CD4-positive, alpha-beta T cell treated with Interferon gamma for 1 hour (primary cell): ENCODE measurements around the gene RTN3.
A peak's percentile ranks its signal among the peaks of the same experiment; 100 is the strongest.
"Not testable (repeated sequence)": the region's sequence is repeated elsewhere in the genome, so short reads cannot be mapped to it uniquely, and the experiment has no call there.

Experiments used
- DNase-seq: peaks from one replicate; pipeline ENCODE4 v3.0.0-alpha.2; 2020

The RTN3 gene

GRCh38 chr11:63681321-63682065, at the start of gene RTN3:
Gene RTN3 (plus strand): TSS chr11:63681500. CDS start chr11:63681637, 137 bp downstream.
- peak; percentile 99 for DNase-seq

GRCh38 chr11:63635762-63636465, 45.4 kb upstream of the RTN3 start:
- peak; percentile 67 for DNase-seq

- not testable (repeated sequence) for DNase-seq
Measured at GRCh38 chr11:63638436-63638835, 42.9 kb upstream of the RTN3 start.

GRCh38 chr11:63639199-63639832, 42.0 kb upstream of the RTN3 start:
- DNase-seq = no peak

GRCh38 chr11:63641727-63642126, 39.6 kb upstream of the RTN3 start:
- no peak for DNase-seq

- no peak for DNase-seq
Measured at GRCh38 chr11:63643205-63643604, 38.1 kb upstream of the RTN3 start.

GRCh38 chr11:63652671-63653070, 28.6 kb upstream of the RTN3 start:
- DNase-seq = no peak

GRCh38 chr11:63660972-63661371, 20.3 kb upstream of the RTN3 start:
- no peak for DNase-seq

- no peak for DNase-seq
Measured at GRCh38 chr11:63663809-63664208, 17.5 kb upstream of the RTN3 start.

GRCh38 chr11:63666874-63667273, 14.4 kb upstream of the RTN3 start:
- no peak for DNase-seq

- DNase-seq = no peak
Measured at GRCh38 chr11:63667995-63668795, 13.1 kb upstream of the RTN3 start.

GRCh38 chr11:63670096-63670432, 11.2 kb upstream of the RTN3 start:
- no peak for DNase-seq

GRCh38 chr11:63670433-63671321, 10.6 kb upstream of the RTN3 start:
- DNase-seq = peak; percentile 5

GRCh38 chr11:63671322-63672155, 9.8 kb upstream of the RTN3 start, which contains the start of gene ATL3:
Gene ATL3 (minus strand): TSS chr11:63671376. CDS start chr11:63671335, 41 bp downstream.
- DNase-seq = peak; percentile 93

- no peak for DNase-seq
Measured at GRCh38 chr11:63672156-63672463, 9.2 kb upstream of the RTN3 start.

GRCh38 chr11:63672936-63673539, 8.3 kb upstream of the RTN3 start:
- DNase-seq = no peak

GRCh38 chr11:63673579-63673978, 7.7 kb upstream of the RTN3 start:
- DNase-seq = no peak

- DNase-seq = no peak
Measured at GRCh38 chr11:63680834-63681320, 423 bp upstream of the RTN3 start.

- no peak for DNase-seq
Measured at GRCh38 chr11:63682066-63683021, 1.0 kb downstream of the RTN3 start.
